ENCODE measurements around the gene SVOPL. TPM values are rescaled to one million over a fixed set of nuclear protein-coding genes. Genes with fewer than 3 reads are reported as not detected.

SVOPL gene
- total RNA-seq, 1 donor from 2014 or later = not detected

GRCh38 chr7:138662076-138662990 is 38.8 kb downstream of the SVOPL start:
- H3K4me3 ChIP-seq (ENCODE audit: low read depth, low read length) = no peak overlapping the region
- TF ChIP-seq, protein P1, sequence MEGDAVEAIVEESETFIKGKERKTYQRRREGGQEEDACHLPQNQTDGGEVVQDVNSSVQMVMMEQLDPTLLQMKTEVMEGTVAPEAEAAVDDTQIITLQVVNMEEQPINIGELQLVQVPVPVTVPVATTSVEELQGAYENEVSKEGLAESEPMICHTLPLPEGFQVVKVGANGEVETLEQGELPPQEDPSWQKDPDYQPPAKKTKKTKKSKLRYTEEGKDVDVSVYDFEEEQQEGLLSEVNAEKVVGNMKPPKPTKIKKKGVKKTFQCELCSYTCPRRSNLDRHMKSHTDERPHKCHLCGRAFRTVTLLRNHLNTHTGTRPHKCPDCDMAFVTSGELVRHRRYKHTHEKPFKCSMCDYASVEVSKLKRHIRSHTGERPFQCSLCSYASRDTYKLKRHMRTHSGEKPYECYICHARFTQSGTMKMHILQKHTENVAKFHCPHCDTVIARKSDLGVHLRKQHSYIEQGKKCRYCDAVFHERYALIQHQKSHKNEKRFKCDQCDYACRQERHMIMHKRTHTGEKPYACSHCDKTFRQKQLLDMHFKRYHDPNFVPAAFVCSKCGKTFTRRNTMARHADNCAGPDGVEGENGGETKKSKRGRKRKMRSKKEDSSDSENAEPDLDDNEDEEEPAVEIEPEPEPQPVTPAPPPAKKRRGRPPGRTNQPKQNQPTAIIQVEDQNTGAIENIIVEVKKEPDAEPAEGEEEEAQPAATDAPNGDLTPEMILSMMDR (conservative IDR thresholded peaks at IDR 0.05; ENCODE audit: low read depth, low read length) = no peak
- no peak for DNase-seq (ENCODE audit: low read depth)

- TF ChIP-seq, protein P1 (conservative IDR thresholded peaks at IDR 0.05; ENCODE audit: low read depth, low read length) = no peak
- H3K4me3 ChIP-seq (ENCODE audit: low read depth, low read length) = no peak overlapping the region
- no peak for DNase-seq (ENCODE audit: low read depth)
Observed at GRCh38 chr7:138661069-138661635, 40.0 kb downstream of the SVOPL start.

- TF ChIP-seq, protein P1 (conservative IDR thresholded peaks at IDR 0.05; ENCODE audit: low read depth, low read length) = no peak
- H3K4me3 ChIP-seq (ENCODE audit: low read depth, low read length) = no peak overlapping the region
- DNase-seq (ENCODE audit: low read depth) = no peak
Observed at GRCh38 chr7:138658889-138659288, 42.3 kb downstream of the SVOPL start.

GRCh38 chr7:138657854-138658386 is 43.2 kb downstream of the SVOPL start:
- DNase-seq (ENCODE audit: low read depth) = no peak
- no peak overlapping the region for H3K4me3 ChIP-seq (ENCODE audit: low read depth, low read length)
- TF ChIP-seq, protein P1 (conservative IDR thresholded peaks at IDR 0.05; ENCODE audit: low read depth, low read length) = no peak

DNA sequence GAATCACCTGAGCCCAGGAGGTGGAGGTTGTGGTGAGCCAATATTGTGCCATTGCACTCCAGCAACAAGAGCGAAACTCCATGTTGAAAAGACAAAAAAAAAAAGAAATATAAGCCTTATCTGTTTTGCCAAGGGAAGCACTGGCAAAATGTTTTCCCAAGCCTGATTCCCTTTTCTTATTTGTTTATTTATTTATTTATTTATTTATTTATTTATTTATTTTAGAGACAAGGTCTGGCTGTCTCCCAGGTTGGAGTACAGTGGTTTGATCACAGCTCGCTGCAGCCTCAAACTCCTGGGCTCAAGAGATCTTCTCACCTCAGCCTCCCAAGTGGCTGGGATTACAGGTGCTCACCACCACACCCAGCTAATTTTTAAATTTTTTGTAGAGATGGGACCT is 44.2 kb downstream of the SVOPL start:
- no peak for DNase-seq (ENCODE audit: low read depth)
- TF ChIP-seq, protein P1 (conservative IDR thresholded peaks at IDR 0.05; ENCODE audit: low read depth, low read length) = no peak
- no peak overlapping the region for H3K4me3 ChIP-seq (ENCODE audit: low read depth, low read length)

DNA sequence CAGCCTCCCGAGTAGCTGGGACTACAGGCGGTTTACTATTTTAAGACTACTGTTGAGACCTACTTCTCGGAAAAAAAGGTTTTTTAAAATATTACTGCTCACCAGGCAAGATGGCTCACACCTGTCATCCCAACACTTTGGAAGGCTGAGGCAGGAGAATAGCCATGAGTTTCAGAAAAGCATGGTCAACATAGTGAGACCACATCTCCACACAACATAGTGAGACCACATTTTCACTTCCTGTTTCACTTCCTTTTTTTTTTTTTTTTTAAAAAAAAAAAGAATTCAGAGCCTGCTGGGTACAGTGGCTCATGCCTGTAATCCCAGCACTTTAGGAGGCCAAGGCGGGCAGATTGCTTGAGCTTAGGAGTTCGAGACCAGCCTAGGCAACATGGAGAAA is 46.5 kb downstream of the SVOPL start:
- H3K4me3 ChIP-seq (ENCODE audit: low read depth, low read length) = no peak overlapping the region
- no peak for DNase-seq (ENCODE audit: low read depth)
- TF ChIP-seq, protein P1 (conservative IDR thresholded peaks at IDR 0.05; ENCODE audit: low read depth, low read length) = no peak
